COLO829 (cell line): ENCODE data around the gene SYNE2.
A peak's percentile ranks its signal among the peaks of the same experiment; 100 is the strongest.
"Not testable (repeated sequence)": the region's sequence is repeated elsewhere in the genome, so short reads cannot be mapped to it uniquely, and the experiment has no call there.

Source experiments
- DNase-seq: peaks from one replicate; pipeline ENCODE4 v3.0.0; 2012; ENCODE audit warnings: low spot score

The SYNE2 gene, protein sequence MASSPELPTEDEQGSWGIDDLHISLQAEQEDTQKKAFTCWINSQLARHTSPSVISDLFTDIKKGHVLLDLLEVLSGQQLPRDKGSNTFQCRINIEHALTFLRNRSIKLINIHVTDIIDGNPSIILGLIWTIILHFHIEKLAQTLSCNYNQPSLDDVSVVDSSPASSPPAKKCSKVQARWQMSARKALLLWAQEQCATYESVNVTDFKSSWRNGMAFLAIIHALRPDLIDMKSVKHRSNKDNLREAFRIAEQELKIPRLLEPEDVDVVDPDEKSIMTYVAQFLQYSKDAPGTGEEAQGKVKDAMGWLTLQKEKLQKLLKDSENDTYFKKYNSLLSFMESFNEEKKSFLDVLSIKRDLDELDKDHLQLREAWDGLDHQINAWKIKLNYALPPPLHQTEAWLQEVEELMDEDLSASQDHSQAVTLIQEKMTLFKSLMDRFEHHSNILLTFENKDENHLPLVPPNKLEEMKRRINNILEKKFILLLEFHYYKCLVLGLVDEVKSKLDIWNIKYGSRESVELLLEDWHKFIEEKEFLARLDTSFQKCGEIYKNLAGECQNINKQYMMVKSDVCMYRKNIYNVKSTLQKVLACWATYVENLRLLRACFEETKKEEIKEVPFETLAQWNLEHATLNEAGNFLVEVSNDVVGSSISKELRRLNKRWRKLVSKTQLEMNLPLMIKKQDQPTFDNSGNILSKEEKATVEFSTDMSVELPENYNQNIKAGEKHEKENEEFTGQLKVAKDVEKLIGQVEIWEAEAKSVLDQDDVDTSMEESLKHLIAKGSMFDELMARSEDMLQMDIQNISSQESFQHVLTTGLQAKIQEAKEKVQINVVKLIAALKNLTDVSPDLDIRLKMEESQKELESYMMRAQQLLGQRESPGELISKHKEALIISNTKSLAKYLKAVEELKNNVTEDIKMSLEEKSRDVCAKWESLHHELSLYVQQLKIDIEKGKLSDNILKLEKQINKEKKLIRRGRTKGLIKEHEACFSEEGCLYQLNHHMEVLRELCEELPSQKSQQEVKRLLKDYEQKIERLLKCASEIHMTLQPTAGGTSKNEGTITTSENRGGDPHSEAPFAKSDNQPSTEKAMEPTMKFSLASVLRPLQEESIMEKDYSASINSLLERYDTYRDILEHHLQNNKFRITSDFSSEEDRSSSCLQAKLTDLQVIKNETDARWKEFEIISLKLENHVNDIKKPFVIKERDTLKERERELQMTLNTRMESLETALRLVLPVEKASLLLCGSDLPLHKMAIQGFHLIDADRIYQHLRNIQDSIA (N-terminal part only)

DNA sequence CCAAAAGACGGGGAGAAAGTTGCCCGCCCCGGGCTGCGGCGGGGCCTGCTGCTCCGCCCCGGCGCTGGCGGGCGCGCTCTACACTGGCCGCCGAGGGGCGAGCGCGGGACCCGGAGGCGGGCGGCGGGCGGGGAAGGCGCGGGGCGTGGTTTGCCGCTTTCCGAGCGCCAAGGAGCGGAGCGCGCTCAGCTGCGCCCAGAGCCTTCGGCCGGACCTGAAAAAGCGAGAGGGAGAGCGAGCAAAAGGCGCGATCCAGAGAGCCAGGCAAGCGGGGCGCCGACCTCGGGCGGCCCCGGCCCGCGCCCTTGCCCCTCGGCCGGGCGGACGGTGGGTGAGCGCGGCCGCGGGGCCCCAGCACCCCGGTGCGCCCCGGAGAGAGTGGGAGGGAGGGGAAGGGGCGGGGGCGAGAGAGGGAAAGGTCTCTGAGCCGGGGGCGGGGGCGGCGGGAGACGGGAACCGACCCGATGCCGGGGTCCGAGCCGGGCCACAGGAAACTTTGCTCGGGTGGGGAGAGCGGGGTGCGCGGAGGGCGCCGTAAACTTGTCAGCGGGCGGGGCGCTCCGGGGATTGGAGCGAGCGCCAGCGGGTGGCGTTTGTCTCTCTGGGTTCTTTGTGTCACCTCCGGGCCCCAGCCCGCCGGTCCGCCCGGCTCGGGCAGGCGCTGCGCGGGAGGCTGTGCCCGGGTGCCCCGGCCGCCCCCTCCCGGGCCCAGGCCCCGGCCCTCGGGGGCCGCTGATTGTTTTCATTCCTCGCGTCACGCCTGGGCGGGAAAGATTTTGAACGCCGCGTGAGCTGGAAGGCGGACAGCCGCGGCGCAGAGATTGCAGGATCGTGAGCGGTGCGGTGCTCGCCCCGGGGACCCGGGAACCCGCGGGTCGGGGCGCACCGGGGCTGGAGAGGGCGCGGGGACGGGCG lies at the start of gene SYNE2:
SYNE2 (plus strand) TSS at position 188 of the 915 bp plus-strand sequence. CDS start 56,145 bp downstream, outside the sequence.
- DNase-seq, result peak; percentile 66

DNA sequence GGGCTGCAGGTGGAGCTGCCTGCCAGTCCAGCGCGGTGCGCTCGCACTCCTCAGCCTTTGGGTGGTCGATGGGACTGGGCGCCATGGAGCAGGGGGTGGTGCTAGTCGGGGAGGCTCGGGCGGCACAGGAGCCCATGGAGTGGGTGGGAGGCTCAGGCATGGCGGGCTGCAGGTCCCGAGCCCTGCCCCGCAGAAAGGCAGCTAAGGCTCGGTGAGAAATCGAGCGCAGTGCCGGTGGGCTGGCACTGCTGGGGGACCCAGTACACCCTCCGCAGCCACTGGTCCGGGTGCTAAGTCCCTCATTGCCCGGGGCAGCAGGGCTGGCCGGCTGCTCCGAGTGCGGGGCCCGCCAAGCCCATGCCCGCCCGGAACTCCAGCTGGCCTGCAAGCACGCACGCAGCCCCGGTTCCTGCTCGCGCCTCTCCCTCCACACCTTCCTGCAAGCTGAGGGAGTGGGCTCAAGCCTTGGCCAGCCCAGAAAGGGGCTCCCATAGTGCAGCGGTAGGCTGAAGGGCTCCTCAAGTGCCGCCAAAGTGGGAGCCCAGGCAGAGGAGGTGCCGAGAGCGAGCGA lies 49.5 kb upstream of the SYNE2 start:
- DNase-seq, result not testable (repeated sequence)

DNA sequence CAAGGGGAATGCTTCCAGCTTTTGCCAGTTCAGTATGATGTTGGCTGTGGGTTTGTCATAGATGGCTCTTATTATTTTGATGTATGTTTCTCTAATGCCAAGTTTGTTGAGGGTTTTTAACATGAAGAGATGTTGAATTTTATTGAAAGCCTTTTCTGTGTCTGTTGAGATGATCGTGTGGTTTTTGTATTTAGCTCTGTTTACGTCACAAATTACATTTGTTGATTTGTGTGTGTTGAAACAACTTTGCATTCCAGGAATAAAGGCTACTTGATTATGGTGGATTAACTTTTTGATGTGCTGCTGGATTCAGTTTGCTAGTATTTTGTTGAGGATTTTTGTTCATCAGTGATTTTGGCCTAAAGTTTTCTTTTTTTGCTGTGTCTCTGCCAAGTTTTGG lies 46.7 kb upstream of the SYNE2 start:
- DNase-seq, result not testable (repeated sequence)

DNA sequence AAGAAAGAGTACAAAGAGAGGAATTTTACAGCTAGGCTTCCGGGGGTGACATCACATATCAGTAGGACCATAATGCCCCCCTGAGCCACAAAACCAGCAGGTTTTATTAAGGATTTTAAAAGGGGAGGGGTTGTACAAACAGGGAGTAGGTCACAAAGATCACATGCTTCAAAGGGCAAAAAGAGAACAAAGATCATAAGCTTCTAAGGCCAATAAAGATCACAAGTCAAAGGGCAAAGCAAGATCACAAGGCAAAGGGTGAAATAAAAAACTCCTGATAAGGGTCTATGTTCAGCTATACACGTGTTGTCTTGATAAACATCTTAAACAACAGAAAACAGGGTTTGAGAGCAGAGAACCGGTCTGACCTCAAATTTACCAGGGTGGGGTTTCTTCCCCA lies 41.1 kb upstream of the SYNE2 start:
- DNase-seq, result not testable (repeated sequence)

DNA sequence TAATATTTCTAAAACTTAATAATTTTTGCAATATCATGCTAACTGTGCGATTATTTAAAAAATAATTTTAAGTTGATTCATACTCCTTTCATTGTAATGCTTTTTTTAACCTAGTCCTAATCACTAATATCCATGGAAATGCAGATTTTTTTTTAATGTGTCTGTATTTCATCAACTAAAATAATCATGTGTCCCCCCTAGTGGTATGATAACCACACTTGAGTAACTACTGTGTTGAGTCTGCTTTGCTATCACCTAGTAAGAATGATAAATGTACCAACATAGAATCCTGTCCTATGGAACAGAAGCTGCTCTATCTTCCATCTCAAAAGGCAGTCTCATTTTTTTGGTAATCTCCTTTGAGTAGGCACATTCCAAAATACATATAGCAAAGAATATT lies 19.1 kb upstream of the SYNE2 start:
- no peak for DNase-seq

DNA sequence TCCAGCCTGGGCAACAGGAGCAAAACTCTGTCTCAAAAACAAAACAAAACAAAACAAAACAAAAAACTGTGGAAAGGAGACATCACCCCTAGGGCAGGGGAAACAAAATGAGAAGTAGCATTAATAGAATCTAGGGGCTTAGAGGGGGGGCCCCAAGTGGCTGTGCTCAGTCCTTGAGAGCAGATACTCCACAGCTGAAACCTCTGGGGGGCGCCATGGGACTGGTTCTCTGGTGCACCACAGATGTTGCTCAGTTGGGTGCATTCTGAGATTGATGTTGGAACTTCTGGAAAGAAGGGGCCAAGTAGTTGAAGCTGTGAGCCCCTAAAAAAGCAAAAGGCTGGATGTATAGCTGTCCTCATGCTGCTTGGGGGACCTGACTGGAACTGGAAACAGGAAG lies 11.8 kb upstream of the SYNE2 start:
- no peak for DNase-seq

DNA sequence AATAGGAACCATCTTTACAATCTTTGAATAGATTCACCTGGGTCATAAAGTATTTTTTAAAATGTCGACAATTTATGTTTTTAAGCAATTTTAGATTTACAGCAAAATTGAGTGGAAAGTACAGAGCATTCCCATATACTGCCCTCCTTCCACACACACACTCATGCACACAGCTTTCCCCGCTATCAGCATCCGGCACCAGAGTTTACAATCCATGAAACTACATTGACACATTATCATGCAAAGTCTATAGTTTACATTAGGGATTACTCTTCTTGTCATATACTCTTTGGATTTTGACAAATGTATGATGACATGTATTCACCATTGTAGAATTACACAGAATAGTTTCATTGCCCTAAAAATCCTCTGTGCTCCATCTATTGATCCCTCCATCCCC lies 9.0 kb upstream of the SYNE2 start:
- DNase-seq, result no peak

DNA sequence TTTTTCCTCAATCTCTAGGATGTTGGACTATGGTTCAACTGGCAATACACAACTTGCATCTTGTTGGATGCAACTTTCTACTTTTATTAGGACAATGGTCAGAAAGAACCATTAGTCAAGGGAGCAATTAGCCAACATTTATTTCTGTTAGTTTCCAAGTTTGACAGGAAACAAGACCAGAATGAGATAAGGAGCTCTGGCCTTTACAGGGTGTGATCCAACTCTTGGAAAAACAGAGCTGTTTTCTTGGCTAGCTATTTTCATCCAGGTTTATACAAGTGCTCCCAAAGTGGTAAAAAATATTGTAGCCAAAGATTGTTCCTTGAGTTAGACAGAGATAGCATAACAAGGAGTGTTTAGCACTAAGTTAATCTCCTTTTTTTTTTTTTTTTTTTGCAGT lies 3.9 kb upstream of the SYNE2 start:
- no peak for DNase-seq

DNA sequence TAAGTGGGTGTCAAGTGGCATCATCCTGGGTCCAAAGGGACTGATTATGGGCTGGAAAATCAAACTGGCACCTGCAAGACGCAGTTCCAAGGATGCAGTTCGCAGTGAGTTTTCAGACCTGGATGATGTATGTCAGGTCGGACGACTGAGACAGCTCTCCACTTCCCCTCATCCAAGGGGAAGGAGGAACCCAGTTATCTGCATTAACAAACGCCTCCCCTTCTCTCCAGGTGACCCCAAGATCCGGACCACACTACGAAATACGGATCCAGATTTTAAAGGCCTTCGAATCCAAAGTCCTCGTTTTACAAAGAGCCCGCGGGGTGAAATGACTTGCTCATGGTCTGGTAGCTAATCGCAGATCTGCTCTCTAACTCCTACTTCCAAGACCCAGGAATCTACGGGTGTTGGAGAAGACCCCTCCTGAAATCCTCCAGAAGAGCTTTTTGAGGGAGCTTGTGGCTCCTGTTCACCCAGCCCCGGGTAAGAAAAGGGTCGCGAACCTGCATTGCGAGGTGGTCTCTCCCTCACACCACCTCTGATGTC lies 460 bp upstream of the SYNE2 start:
- no peak for DNase-seq

DNA sequence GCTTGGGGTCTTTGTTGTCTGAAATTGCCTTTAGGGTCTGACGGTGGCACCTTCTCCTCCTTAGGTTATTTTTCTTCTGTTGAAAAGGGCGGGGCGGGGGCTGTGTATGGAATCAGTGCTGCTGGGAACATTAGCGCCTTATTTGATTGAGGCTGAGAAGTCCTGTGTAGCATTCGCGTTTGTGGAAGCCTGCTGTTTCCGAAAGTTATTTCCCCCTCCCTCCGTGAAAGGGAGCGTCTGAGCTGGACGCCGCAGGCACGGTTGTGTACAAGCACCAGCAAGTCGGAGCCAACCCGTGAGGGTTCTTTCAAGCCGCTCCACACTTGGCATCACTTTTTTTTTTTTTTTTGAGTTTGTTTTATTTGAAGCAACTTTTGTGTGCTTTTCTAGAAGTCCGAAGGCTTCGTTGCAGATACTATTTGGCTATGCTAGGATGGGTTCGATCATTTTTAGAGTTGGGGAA lies 1.1 kb downstream of the SYNE2 start:
- DNase-seq, result peak; percentile 62

DNA sequence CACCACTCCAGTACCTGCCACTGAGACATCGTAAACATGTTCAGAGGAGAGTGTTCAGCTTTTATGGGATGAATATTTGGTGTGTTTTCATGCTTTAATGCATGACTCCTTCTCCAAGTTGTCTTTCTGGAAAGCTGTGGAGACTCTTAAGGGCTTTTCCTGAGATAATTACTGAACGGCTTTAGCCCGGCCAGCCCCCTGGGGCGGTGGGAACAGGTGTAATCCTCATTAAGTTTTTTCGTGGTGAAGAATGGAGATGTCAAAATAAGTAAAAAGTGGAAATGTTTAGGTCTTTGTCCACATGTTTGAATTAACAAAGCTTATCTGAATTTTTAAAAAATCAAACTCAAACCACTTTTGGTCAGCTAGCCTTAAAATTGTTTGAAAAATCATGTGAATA lies 1.5 kb downstream of the SYNE2 start:
- DNase-seq, result no peak

DNA sequence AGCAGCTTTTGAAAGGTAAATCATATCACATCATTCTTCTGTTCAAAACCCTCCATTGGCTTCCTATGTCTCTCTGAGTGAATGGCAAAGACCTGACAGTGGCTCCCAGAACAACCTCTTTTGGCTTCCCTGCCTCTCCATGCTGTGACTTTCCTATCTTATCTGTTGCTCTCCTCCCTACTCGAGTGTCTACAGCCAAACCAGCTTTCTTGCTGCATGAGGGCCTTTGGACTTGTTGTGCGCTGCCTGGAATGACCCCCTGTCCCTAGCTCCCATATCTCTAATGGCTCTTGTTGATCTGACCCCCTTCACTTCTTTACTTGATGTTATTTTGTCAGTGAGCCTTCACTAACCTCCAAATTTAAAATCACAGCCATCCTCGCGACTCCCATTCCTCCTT lies 2.5 kb downstream of the SYNE2 start:
- no peak for DNase-seq

DNA sequence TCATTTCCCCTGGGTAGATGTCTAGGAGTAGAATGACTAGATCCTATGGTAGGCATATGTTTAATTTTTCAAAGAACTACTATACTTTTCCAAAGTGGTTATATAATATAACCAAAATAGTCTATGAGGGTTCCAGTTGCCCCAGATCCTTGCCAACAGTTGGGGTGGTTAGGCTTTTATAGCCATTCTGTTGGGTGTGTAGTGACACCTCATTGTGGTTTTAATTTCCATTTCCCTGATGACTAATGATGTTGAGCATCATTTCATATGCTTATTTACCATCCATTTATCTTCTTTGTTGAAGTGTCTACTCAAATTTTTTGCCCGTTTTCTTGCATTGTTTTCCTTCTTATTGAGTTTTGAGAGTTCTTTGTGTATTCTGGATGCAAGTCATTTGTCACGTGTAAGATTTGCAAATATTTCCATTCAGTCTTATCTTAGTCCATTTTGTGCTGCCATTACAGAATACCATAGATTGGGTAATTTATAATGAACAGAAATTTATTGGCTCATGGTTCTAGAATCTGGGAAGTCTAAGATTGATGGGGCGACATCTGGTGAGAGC lies 4.7 kb downstream of the SYNE2 start:
- no peak for DNase-seq

DNA sequence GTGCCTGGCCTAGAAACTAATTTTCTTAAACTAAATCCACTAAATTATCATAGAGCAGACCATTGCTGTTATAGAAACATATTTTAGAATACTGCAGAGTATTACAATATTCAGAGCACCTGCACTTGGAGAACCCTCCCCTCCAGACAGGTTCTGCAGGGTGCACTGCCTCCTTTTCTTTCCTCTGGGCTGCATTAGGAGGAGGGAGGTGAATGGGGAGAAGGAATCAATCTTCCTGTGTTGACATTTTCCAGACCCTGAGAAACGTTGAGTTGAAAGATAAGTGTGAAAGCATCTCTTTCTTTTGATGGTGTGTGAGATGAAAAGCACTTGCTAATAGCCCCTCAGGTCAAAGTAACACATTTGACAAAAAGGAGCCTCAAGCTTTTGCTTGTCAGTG lies 7.3 kb downstream of the SYNE2 start:
- DNase-seq, result no peak

DNA sequence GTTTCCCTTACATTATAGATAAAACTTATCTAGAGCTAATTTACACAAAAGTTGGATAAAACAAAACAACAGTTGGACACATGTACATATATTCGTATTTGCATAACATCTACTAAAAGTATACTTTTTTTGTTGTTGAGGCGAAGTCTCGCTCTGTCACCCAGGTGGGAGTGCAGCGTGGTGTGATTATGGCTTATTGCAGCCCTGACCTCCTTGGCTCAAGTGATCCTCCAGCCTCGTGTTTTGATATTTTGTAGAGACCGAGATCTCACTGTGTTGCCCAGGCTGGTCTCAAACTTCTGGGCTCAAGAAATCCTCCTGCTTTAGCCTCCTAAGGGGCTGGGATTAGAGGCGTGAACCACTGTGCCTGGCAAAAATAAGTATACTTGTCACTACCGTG lies 9.4 kb downstream of the SYNE2 start:
- DNase-seq, result no peak

DNA sequence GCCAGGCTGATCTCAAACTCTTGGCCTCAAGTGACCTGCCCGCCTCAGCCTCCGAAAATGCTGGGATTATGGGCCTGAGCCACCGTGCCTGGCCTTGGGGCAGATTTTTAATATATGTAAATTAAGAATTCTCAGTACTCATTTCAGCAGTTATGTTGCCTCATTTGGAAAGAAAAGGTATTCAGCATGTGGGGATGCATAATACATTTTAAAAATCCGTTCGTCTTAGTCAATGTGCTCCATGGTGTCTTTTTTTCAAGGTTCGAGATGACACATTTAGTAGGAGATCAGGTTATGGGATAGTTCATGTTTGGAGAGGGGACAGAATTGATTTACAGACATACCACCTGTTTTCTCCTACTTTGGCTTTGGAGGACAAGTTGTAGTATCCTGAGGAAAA lies 10.2 kb downstream of the SYNE2 start:
- no peak for DNase-seq

DNA sequence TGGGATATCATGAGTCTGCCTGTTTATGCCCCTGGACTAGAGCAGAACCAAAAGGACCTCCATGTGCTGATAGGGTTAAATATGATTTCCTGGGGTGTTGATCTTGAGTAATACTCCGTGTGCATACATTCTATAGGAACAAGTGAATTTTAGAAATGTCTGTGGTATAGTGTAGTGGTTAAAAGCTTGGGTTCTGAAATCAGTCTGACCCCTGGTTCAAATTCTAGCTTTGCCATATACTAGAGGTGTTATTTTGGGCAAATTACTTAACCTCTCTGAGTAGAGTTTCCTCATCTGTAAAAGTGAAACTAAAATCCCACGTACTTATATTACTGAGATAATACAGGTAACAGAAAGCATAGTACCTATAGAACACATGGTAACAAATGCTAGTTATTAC lies 12.0 kb downstream of the SYNE2 start:
- not testable (repeated sequence) for DNase-seq

DNA sequence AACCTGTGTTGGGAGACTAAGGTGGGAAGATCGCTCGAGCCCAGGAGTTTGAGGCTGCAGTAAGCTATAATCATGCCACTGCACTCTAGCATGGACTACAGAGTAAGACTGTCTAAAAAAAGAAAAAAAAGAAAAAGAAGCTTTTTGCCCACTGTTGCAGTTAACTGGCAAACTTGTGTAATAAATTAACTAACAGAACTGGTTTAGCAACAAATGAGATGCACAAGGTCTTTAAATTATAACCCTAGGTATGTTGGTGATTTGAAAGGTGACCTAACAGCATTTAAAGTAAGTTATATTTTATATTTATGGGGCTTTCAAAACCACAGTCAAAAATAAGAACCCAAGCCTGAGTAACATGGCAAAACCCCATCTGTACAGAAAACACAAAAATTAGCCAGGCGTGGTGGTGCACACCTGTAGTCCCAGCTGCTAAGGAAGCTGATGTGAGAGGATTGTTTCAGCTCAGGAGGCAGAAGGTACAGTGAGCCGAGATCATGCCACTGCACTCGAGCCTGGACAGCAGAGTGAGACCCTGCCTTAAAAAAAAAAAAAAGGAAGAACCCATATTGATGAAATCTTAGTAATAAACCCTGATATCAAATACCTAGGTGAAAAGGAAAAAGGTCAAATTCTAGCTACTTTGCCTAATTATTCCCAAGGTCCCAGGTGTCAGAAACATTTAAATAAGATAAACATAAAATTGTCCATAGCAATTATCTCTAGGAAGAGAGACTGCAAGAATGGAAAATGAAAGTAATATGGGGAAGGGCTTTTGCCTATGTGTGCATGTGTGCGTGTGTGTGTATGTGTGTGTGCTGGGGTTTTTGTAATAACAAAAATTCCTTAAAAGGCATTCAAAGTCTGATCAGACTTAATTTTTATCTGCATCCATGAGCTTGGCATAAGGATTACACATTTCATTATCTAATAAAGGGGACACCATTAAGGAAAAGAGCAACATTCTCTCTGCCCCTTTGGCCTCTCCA lies 15.4 kb downstream of the SYNE2 start:
- no peak for DNase-seq
